GM20000 (cell line): ENCODE results near the gene TEKT5.

Experiments used
- DNase-seq: peaks from one replicate; pipeline ENCODE4 v3.0.0; 2012; ENCODE audit warnings: low spot score
- CTCF ChIP-seq: IDR thresholded peaks from 2 replicates; pipeline ENCODE4 v1.5.1; 2012; ENCODE audit warnings: mild to moderate bottlenecking, control low read depth; ENCODE audit errors: extremely low read depth, missing control alignments

The TEKT5 gene

GRCh38 chr16:10666291-10666690 is 28.4 kb downstream of the TEKT5 start:
- DNase-seq: no peak
- TF ChIP-seq CTCF: no peak

- TF ChIP-seq CTCF: no peak
- no peak for DNase-seq
Measured at GRCh38 chr16:10665166-10665565, 29.6 kb downstream of the TEKT5 start.

- no peak for TF ChIP-seq CTCF
- no peak for DNase-seq
Measured at GRCh38 chr16:10664720-10665126, 30.0 kb downstream of the TEKT5 start.

- no peak for TF ChIP-seq CTCF
- no peak for DNase-seq
Measured at GRCh38 chr16:10663744-10664143, 31.0 kb downstream of the TEKT5 start.

GRCh38 chr16:10663146-10663545 is 31.6 kb downstream of the TEKT5 start:
- TF ChIP-seq CTCF: no peak
- DNase-seq: no peak

GRCh38 chr16:10662212-10662611 is 32.5 kb downstream of the TEKT5 start:
- no peak for DNase-seq
- TF ChIP-seq CTCF: no peak

GRCh38 chr16:10661737-10662136 is 33.0 kb downstream of the TEKT5 start:
- no peak for TF ChIP-seq CTCF
- no peak for DNase-seq
